Osteoblast (primary cell): ENCODE results near the gene DHRS13. TPM values are rescaled to one million over a fixed set of nuclear protein-coding genes. Genes with fewer than 3 reads are reported as not detected.

Experiments
- DNase-seq: peaks from one replicate; pipeline ENCODE4 v3.0.0; 2011; ENCODE audit warnings: low spot score, mixed read lengths; ENCODE audit not compliant: insufficient read length; ENCODE audit errors: missing footprints
- H2AFZ ChIP-seq: 2 replicates; pipeline ENCODE4 v1.6.0; 2011; ENCODE audit warnings: mild to moderate bottlenecking, low read length
- H3K27ac ChIP-seq: 2 replicates; pipeline ENCODE4 v1.5.1; 2011; ENCODE audit warnings: mild to moderate bottlenecking, low read depth, low read length, moderate library complexity
- H3K27me3 ChIP-seq: 2 replicates; pipeline ENCODE4 v1.6.0; 2012; ENCODE audit warnings: mild to moderate bottlenecking, control low read depth, inconsistent platforms, low read length, moderate library complexity; ENCODE audit not compliant: insufficient read depth
- H3K36me3 ChIP-seq: 2 replicates; pipeline ENCODE4 v1.5.1; 2011; ENCODE audit warnings: mild to moderate bottlenecking, low read length, control low read depth, moderate library complexity; ENCODE audit not compliant: insufficient read depth
- H3K4me1 ChIP-seq: 2 replicates; pipeline ENCODE4 v1.5.1; 2011; ENCODE audit warnings: mild to moderate bottlenecking, low read length, control low read depth, moderate library complexity; ENCODE audit not compliant: insufficient read depth
- H3K4me2 ChIP-seq: 2 replicates; pipeline ENCODE4 v1.6.0; 2011; ENCODE audit warnings: mild to moderate bottlenecking, low read length; ENCODE audit not compliant: insufficient read depth
- H3K4me3 ChIP-seq: fragments of 200-600 bp; sonication (generic); 3 replicates; pipeline ENCODE4 v1.5.1; 2012; ENCODE audit warnings: mild to moderate bottlenecking, low read length, inconsistent platforms; ENCODE audit not compliant: insufficient read depth
- H3K79me2 ChIP-seq: 2 replicates; pipeline ENCODE4 v1.6.0; 2012; ENCODE audit warnings: mild to moderate bottlenecking, low read length, control low read depth, inconsistent platforms; ENCODE audit not compliant: insufficient read depth
- H3K9me3 ChIP-seq: 2 replicates; pipeline ENCODE4 v1.5.1; 2011; ENCODE audit warnings: low read depth, low read length, control low read depth
- H4K20me1 ChIP-seq: 2 replicates; pipeline ENCODE4 v1.6.0; 2012; ENCODE audit warnings: mild to moderate bottlenecking, low read length, control low read depth; ENCODE audit not compliant: insufficient read depth
- total RNA-seq: library from RNA; depleted of rRNA; stranded (reverse); fragments of >200 nt; gene quantifications from 2 replicates; pipeline ENCODE4 v1.2.3, GENCODE V29; 2012
- TF ChIP-seq, protein P1 (sequence below): IDR thresholded peaks from 2 replicates; pipeline ENCODE4 v1.5.1; 2011; ENCODE audit warnings: mild to moderate bottlenecking, low read depth, low read length, moderate library complexity; ENCODE audit errors: extremely low read depth

Gene DHRS13
- total RNA-seq, 1 donor: 6.2 TPM

DNA sequence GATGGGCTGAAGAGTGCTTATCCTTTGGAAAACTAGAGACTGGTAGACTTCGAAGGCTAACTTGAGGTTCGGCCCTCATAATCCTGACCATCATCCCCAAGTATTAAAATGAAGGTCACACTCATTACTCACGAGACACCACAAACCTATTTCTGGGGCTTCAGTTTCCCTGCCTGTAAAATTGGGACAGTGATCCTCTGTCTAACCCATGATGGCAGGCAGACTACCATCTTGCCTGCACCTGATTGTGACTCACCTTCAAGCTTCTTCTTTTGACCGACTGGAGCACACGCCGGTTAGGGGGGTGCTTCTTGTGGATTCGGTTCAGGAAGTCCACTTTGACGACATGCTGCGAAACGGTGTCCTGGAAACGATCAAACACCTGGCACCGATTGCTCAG, 14.2 kb upstream of the DHRS13 start:
- Histone ChIP-seq H2AFZ (no peak overlapping the region), H4K20me1 (peaks cover 23% of the 10 kb centered on the region), H3K27ac (no peak overlapping the region), H3K9me3 (no peaks in the 10 kb centered on the region), H3K27me3 (no peaks in the 10 kb centered on the region), H3K4me3 (no peak overlapping the region), H3K79me2 (peaks cover 6% of the 10 kb centered on the region), H3K4me2 (no peak overlapping the region), H3K36me3 (peaks cover 91% of the 10 kb centered on the region), H3K4me1 (no peaks in the 10 kb centered on the region)
- TF ChIP-seq, protein P1, sequence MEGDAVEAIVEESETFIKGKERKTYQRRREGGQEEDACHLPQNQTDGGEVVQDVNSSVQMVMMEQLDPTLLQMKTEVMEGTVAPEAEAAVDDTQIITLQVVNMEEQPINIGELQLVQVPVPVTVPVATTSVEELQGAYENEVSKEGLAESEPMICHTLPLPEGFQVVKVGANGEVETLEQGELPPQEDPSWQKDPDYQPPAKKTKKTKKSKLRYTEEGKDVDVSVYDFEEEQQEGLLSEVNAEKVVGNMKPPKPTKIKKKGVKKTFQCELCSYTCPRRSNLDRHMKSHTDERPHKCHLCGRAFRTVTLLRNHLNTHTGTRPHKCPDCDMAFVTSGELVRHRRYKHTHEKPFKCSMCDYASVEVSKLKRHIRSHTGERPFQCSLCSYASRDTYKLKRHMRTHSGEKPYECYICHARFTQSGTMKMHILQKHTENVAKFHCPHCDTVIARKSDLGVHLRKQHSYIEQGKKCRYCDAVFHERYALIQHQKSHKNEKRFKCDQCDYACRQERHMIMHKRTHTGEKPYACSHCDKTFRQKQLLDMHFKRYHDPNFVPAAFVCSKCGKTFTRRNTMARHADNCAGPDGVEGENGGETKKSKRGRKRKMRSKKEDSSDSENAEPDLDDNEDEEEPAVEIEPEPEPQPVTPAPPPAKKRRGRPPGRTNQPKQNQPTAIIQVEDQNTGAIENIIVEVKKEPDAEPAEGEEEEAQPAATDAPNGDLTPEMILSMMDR: no peak
- no peak for DNase-seq

DNA sequence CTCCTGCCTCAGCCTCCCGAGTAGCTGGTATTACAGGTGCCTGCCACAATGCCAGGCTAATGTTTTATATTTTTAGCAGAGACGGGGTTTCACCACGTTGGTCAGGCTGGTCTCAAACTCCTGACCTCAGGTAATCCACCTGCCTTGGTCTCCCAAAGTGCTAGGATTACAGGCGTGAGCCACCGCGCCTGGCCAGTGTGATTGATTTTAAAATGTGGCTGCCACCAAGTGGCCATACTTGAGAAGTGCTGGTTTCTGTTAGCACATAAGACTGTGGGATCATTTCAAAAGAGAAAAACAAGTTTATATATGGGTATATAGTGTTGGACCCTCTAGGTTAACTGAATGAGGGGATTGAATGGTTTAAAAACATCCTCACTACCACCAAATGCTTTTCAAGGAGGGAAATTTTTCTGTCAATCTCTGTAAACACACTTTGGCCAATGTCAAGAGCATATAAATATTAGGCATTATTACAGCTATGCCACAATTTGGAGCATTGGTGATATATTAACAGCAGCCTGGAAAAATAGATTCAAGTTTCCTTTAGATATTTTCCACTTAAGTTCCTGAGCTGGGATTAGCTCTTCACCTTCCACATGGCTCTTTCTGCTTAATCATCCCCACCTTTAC, 13.5 kb upstream of the DHRS13 start:
- no peaks in the 10 kb centered on the region for H3K4me1 ChIP-seq
- DNase-seq: no peak
- H3K4me3 ChIP-seq: no peak overlapping the region
- H3K27ac ChIP-seq: no peak overlapping the region
- H4K20me1 ChIP-seq: peaks cover 27% of the 10 kb centered on the region
- no peak overlapping the region for H3K4me2 ChIP-seq
- H3K36me3 ChIP-seq: peaks cover 91% of the 10 kb centered on the region
- H3K9me3 ChIP-seq: no peaks in the 10 kb centered on the region
- peaks cover 2% of the 10 kb centered on the region for H3K79me2 ChIP-seq
- H3K27me3 ChIP-seq: no peaks in the 10 kb centered on the region
- TF ChIP-seq, protein P1: peak; percentile 61
- no peak overlapping the region for H2AFZ ChIP-seq

DNA sequence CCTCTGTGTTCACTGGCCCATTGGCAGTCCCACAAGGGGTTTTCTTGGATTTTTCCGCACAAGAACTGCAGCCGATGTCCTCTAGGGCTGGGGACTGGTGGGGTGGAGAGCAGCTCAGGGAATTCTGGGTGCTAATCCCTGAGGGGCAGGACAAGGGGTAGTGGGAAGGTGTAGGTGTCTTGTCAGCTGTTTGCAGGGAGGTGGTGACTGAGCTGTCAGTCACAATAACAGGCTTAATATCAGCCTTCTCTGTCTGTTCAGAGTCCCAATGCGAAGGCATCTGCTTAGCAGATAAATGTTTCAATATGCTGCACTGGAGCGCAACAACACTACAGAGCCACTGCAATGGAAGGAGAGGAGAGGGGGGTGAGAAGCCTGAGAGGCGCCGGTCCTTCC, 10.1 kb upstream of the DHRS13 start:
- no peak overlapping the region for H2AFZ ChIP-seq
- H3K4me1 ChIP-seq: peaks cover 9% of the 10 kb centered on the region
- TF ChIP-seq, protein P1: no peak
- H3K4me2 ChIP-seq: no peak overlapping the region
- H3K36me3 ChIP-seq: peaks cover 96% of the 10 kb centered on the region
- no peak overlapping the region for H3K4me3 ChIP-seq
- no peaks in the 10 kb centered on the region for H3K9me3 ChIP-seq
- H3K27me3 ChIP-seq: no peaks in the 10 kb centered on the region
- H4K20me1 ChIP-seq: peaks cover 32% of the 10 kb centered on the region
- no peak for DNase-seq
- no peak overlapping the region for H3K27ac ChIP-seq
- H3K79me2 ChIP-seq: peaks cover 2% of the 10 kb centered on the region

DNA sequence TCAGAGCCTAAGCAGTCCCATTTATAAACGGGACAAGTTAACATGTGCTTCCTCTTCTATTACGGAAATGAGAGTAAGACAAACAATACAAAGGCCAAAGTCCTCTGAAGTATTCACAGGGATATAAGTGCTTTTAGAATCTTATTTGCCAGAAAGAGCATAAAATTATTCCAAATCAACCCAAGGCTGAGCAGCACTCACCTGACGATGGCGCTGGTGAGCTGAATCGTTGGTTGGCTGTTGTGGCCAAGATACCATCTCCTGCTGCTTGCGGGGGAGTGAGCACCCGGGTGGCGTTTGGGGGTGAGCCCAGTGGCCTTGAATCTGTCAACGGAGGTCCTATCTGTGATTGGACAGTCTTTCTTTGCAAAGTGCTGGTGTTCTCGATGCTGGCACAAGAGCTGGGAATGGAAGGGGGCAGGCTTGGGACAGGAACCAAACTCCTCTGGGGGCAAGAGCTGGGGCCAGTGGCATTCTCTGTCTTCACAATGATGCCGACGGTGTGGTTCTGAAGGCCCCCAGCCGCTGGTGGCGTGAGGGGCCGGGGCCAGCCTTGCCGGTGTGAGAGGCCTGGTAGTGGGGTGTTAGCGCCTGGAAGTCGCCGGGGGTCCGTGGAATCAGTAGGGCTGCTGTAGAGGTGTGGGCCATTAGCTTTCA, 9.5 kb upstream of the DHRS13 start:
- peaks cover 32% of the 10 kb centered on the region for H4K20me1 ChIP-seq

More for the DNA sequence above, 9.5 kb upstream of the DHRS13 start:
- DNase-seq: no peak
- H2AFZ ChIP-seq: no peak overlapping the region
- no peak overlapping the region for H3K4me3 ChIP-seq
- H3K27me3 ChIP-seq: no peaks in the 10 kb centered on the region
- H3K9me3 ChIP-seq: no peaks in the 10 kb centered on the region
- peaks cover 9% of the 10 kb centered on the region for H3K4me1 ChIP-seq
- peaks cover 2% of the 10 kb centered on the region for H3K79me2 ChIP-seq
- TF ChIP-seq, protein P1: peak; percentile 38
- H3K27ac ChIP-seq: no peak overlapping the region
- H3K36me3 ChIP-seq: peaks cover 96% of the 10 kb centered on the region
- H3K4me2 ChIP-seq: no peak overlapping the region
